ENCODE results near the gene CD3E. TPM values are rescaled to one million over a fixed set of nuclear protein-coding genes. Genes with fewer than 3 reads are reported as not detected.

The CD3E gene
- total and polyA plus RNA-seq, 9 of the 15 experiments (the other 6 are each of a cell fraction or from before 2014, with no cell fraction given): 0.07 to 0.62 (median 0.19) TPM; not detected in 5

GRCh38 chr11:118306556-118306955 is 2.0 kb downstream of the CD3E start (continued):
- no peak for TF ChIP-seq PYGO2 (tag; IDR thresholded peaks at IDR 0.05)
- no peak for TF ChIP-seq TEAD1 (CRISPR knock-in tag; IDR thresholded peaks at IDR 0.05)
- no peak for TF ChIP-seq RNF219 (CRISPR knock-in tag; IDR thresholded peaks at IDR 0.05)
- no peak for TF ChIP-seq ZBTB5 (IDR thresholded peaks at IDR 0.05)
- no peak for TF ChIP-seq STAT6 (CRISPR knock-in tag; IDR thresholded peaks at IDR 0.05)
- no peak for TF ChIP-seq IRF9 (tag; IDR thresholded peaks at IDR 0.05)
- TF ChIP-seq ZNF318 (IDR thresholded peaks at IDR 0.05; ENCODE audit: borderline replicate concordance in 1 of 2, low read depth in 1 of 2): no peak
- no peak for TF ChIP-seq CHCHD3 (CRISPR knock-in tag; IDR thresholded peaks at IDR 0.05)
- TF ChIP-seq POLR3A (IDR thresholded peaks at IDR 0.05; ENCODE audit: borderline replicate concordance, extremely low read depth, insufficient read depth, insufficient read length): no peak
- no peak for TF ChIP-seq NR4A1 (CRISPR knock-in tag; IDR thresholded peaks at IDR 0.05)
- TF ChIP-seq NR4A1 (tag; IDR thresholded peaks at IDR 0.05): no peak

All from K562 (cell line).